HG03342 (cell line): Measurements from ENCODE around the gene KDM5B.
"Not testable (repeated sequence)": the region's sequence is repeated elsewhere in the genome, so short reads cannot be mapped to it uniquely, and the experiment has no call there.

ENCODE experiments used
- ATAC-seq: cut with Tn5 transposase; IDR thresholded peaks from one replicate; pipeline ENCODE4 v1.9.1; 2021; ENCODE audit warnings: mild to moderate bottlenecking, moderate library complexity; ENCODE audit not compliant: unreplicated experiment

Gene KDM5B

GRCh38 chr1:202807926-202808757 lies at the start of gene KDM5B:
TSS of gene KDM5B (minus strand) at chr1:202808421. CDS start at chr1:202808305, 116 bp downstream.
- ATAC-seq, result no peak

DNA sequence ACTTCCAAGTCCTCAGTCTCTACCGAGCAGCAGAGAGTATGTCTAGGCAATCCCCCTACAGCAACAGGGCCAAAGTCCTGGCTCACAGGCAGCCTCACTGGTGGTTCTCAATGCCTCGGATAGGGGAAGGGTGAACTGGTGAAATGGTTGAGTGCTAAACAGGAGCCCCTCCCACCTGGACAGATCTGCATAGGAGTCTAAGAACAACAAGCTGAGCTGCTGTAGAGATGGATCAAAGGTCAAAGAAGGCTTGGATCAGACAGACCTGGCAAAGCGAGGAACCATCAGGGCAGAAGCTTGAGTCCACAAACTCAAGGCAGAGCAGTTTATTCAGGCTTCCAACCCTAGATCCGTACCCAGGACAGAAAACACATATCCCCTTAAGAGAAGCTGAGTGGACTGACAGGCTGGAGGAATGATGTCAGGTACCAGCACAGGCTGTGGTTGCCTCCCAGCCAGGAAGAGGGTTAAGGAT lies 49.0 kb upstream of the KDM5B start:
- no peak for ATAC-seq

DNA sequence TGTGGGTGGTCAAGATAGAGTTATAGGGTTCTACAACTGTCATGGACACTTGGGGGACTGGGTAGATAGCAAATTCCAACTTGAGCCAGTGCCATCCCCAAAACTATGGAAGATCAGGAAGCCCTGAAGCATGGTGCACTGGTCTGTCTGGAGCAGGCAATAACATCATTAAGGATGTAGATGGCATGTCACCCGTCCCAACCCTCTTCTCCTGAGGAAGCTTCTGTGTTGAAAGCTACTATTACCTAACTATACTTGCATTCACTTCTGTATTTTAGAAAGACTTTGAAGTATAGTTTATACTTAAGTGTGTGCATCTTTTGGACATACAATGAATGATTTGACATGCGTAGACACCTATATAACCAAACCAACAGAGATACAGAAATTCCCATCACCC lies 47.8 kb upstream of the KDM5B start:
- no peak for ATAC-seq

DNA sequence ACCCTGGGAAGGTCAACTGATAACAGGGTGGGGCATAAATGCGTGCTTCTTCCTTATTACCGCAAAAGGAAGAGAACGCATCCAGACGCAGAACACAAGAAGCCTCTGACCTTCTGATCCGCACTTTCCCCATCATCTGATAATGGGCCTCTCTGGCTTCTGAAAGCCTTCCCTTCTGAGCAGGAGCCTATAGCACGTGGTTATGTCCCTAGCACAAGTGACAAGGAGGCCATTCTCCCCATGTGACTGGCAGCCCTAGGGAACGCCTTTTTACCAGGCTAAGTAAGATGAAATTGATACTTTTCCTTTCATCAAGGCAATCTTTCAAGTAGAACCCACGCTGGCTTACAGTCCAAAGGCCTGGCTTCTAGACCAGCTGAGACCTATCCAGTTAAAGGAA lies 46.6 kb upstream of the KDM5B start:
- ATAC-seq, result no peak

DNA sequence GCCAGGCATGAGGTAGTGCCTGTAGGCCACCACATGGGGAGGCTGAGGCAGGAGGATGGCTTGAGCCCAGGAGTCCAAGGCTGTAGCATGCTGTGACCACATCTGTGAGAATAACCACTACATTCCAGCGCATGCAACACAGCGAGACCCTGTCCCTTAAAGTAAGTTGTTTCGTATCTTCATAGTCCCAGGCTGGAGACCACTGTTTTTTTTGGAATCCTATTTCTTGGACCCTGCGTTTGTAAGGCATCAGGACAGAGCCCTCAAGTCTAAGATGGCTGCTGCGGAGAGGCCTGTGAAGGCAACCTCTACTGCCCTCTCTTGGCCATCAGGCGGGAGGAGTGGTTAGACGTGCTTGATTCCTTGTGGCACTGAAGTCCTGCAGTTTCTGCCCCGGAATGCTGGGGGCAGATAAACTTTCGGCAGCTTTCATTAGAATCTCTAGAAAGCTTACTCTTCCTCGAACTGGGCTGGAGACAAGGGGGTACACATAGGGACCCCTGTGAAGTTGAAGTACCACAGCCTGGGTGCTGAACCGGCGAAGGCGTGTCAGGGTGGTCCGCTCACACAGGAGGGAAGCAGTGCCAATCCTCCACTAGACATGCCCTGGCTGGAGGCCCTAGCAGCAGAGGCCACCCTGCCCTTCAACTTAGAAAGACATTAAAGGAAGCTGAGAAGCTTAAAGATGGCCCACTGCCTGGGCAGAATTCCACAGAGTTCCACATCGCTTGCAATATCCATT lies 44.1 kb upstream of the KDM5B start:
- no peak for ATAC-seq

- no peak for ATAC-seq
Measured at GRCh38 chr1:202850593-202851362, 42.6 kb upstream of the KDM5B start.

- ATAC-seq, result peak; percentile 90
Measured at GRCh38 chr1:202848191-202848542, 39.9 kb upstream of the KDM5B start.

GRCh38 chr1:202844935-202845334 lies 36.7 kb upstream of the KDM5B start:
- no peak for ATAC-seq

DNA sequence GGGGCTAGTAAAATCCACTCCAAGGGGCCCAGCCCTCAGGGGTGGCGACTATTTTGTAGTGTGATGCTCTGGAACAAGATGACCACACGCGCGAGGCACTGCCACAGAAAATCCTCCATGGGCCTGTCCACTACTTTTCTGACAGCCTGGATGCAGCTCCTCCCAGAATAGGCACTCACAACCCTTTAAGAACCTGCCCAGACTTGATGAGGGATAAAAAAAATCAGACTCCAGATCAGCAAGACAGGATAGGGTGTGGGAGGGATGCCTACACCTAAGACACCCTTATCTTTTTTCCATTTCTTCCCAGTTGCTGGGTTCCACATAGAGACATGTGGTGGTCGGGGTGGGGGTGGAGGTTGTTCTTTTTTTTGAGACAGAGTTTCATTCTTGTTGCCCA lies 36.0 kb upstream of the KDM5B start:
- ATAC-seq, result no peak

DNA sequence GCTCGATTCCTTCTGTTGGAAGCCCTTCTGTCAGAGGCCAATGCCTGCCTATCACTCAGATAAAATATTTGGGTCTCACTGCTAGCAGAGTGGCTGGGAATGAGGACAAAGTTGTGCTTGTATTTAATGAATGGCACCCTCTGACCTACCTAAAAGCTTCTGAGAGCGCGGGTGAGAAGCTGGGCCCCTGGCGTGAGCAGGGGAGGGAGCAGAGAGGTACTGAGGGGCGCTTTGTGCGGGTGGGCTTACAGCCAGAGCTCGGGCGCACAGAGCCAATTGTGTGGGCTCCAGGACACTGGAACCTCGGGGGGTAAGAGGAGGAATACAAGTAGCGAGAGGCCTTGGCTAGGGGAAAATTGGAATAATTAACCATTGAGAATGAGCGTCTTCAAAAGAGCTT lies 34.9 kb upstream of the KDM5B start:
- no peak for ATAC-seq

DNA sequence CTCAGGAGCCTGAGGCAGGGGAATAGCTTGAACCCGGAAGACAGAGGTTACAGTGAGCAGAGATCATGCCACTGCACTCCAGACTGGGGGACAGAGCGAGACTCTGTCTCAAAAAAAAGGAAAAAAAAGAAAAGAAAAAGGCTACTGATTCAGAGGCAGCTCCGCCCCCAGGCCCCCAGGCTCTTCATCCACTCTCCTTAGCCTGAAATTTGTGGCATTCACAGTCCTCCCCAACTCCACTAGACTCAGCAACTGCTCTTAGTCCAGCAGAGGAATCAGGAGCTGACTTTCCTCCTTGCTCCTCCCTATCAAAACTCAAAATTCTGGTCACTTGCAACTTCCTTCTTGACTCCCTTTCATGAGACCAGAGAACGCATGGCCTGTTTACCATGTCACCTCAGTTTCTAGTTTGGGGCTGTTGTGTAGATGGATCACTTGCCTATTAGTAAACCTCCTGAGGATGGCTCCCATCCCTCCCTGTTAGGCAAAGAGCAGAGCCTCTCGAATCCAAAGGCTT lies 29.6 kb upstream of the KDM5B start:
- ATAC-seq, result no peak

GRCh38 chr1:202836623-202837403 lies 28.6 kb upstream of the KDM5B start:
- no peak for ATAC-seq

- ATAC-seq, result no peak
Measured at GRCh38 chr1:202835548-202836072, 27.4 kb upstream of the KDM5B start.

- ATAC-seq, result no peak
Measured at GRCh38 chr1:202834771-202835547, 26.7 kb upstream of the KDM5B start.

GRCh38 chr1:202831906-202832305 lies 23.7 kb upstream of the KDM5B start:
- no peak for ATAC-seq

GRCh38 chr1:202829223-202829622 lies 21.0 kb upstream of the KDM5B start:
- not testable (repeated sequence) for ATAC-seq

GRCh38 chr1:202825748-202826147 lies 17.5 kb upstream of the KDM5B start:
- no peak for ATAC-seq

DNA sequence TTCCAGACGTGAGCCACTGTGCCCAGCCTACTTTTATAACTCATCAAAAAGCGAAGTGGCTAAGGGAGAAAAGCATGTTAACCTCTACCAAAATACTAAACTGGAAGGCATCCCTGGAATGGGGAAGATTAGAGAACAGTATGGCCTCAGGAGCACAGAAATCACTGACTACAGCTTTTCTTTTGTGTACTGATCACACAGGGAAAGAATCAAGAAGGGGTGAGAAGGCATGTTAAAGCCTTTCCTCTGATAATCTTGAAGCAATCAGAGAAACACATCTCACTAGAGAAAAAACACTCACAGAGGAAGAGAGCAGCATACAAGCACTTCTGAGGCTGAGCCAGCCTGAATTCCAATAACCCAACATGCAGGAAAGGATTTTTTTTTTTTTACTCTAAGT lies 13.2 kb upstream of the KDM5B start:
- ATAC-seq, result no peak

DNA sequence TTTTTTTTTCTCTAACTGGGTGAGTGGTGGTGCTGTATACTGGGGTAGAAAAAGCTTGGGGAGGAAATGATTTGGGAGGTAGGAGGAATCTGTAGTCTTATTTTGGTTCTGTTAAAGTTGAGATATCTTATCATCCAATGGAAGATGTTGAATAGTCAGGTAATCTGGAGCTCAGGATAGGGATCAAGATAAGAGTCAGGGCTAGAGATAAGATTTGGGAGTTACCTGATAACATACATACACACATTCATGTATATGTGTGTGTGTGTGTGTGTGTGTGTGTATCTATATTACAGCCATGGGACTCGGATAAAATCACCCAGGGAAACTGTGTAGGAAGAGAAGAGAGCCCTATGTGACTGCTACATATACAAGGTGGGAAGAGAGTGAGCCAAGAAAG lies 10.6 kb upstream of the KDM5B start:
- ATAC-seq, result no peak
